Heart right ventricle (tissue), 16 donors: ENCODE results near the gene CLTRN. TPM values are rescaled to one million over a fixed set of nuclear protein-coding genes. Genes with fewer than 3 reads are reported as not detected.

ENCODE experiments used
- ATAC-seq, 8 donors: fragments of 200-7000 bp; cut with Tn5 transposase; one replicate each; pipeline ENCODE4 v1.9.1; 2020; ENCODE audit warnings: mild to moderate bottlenecking in 8 of 8, moderate library complexity in 8 of 8, moderate number of reproducible peaks in 1 of 8
- DNase-seq, 2 donors: peaks; one replicate each; pipeline ENCODE4 v3.0.0-alpha.2; 2020
- H3K27ac ChIP-seq, 10 donors: fragments of 200-600 bp; sonication (generic) in 2 of 10; one replicate each; pipeline versions ENCODE4 v1.5.0 to v1.8.0; 2020 to 2022; ENCODE audit warnings: mild to moderate bottlenecking in 3 of 10
- H3K27me3 ChIP-seq, 7 donors: fragments of 200-600 bp; one replicate each; pipeline ENCODE4 v1.8.0; 2021 to 2022; ENCODE audit warnings: mild to moderate bottlenecking in 2 of 7
- H3K36me3 ChIP-seq, 9 donors: fragments of 200-600 bp; sonication (generic) in 1 of 9; one replicate each; pipeline versions ENCODE4 v1.5.0 to v1.8.0; 2020 to 2022; ENCODE audit warnings: mild to moderate bottlenecking in 2 of 9
- H3K4me1 ChIP-seq, 9 donors: fragments of 200-600 bp; sonication (generic) in 1 of 9; one replicate each; pipeline versions ENCODE4 v1.5.0 to v1.8.0; 2020 to 2022; ENCODE audit warnings: mild to moderate bottlenecking in 4 of 9
- H3K4me3 ChIP-seq, 10 donors: fragments of 200-600 bp; sonication (generic) in 2 of 10; one replicate each; pipeline versions ENCODE4 v1.5.0 to v1.8.0; 2020 to 2022; ENCODE audit warnings: mild to moderate bottlenecking in 7 of 10, moderate library complexity in 2 of 10
- H3K9me3 ChIP-seq, 11 donors: fragments of 200-600 bp in 10 of 11; sonication (generic) in 2 of 11; one replicate each; pipeline versions ENCODE4 v1.5.0 to v1.8.0; 2013 to 2022; ENCODE audit warnings: mild to moderate bottlenecking in 2 of 11, control low read depth in 1 of 11, moderate library complexity in 1 of 11
- CTCF ChIP-seq, 9 donors: fragments of 200-600 bp; sonication (generic) in 2 of 9; IDR thresholded peaks; one replicate each; pipeline versions ENCODE4 v1.5.0 to v1.8.0; 2021 to 2022; ENCODE audit warnings: antibody characterized with exemption in 9 of 9, mild to moderate bottlenecking in 5 of 9, moderate library complexity in 1 of 9
- WGBS, 2 donors: extraction: QIAGEN DNeasy Blood & Tissue Kit; methylation state at CpG; one replicate each; pipeline ENCODE4 v1.1.7; 2013; ENCODE audit warnings: inconsistent platforms in 1 of 2; 5-methylcytosine and 5-hydroxymethylcytosine counted together
- intact Hi-C, 10 donors: fragments of 100-400 bp; cut with DNase I; formaldehyde crosslinking; loops; one replicate each; pipeline versions ENCODE4 v1.11.1 to v1.14.2; 2022
- polyA plus RNA-seq, 2 donors: library from polyadenylated mRNA; stranded (reverse); fragments of 200-250 nt; gene quantifications; one replicate each; pipeline ENCODE4 v1.2.3, GENCODE V29; 2013
- total RNA-seq, 10 donors: library from RNA; stranded (reverse); fragmentation: NEBNext Ultra II Directional in 3 of 10; extraction: Animal tissue kit (Norgen Biotek cat#: 25700) in 3 of 10; gene quantifications; one replicate each; pipeline versions ENCODE4 v1.2.1 to v1.2.4, GENCODE V29; 2021 to 2023
- donor health status: Arrhythmogenic right ventricular cardiomyopathy.
- donor health status: ischemic (EF 13 %, LVEDD 7.1; RV severe dilation, severe dysfunction).
- donor health status: healthy with polysubstance abuse.
- donor health status: DM: no; HTN: yes; CAD: no.
- donor health status: DM: no; HTN: no; CAD: no.
- donor health status: ischemic (EF 25% LVEDD 6.9; RV normal size, moderate dysfunction).
- donor health status: ischemic (EF 25% LVEDD 5.7; RV mildly dilated, moderate dysfunction).
- donor health status: healthy.
- donor health status: DM: yes; HTN: yes; CAD: no.
- donor health status: Ischemic cardiomyopathy.
- donor health status: ischemic (EF 35%, LVEDD 5.7; RV mildly dilated, moderate dysfunction).
- donor health status: nonischemic (EF 11% LVEDD 7.7; RV severe dilation, severe dysfunction).
- donor health status: DM: yes; HTN: yes; CAD: no.
- donor health status: PGD.
- donor health status: ischemic (EF 29% LVEDD 5.4; RV normal size, mild dysfunction).
- donor health status: nonischemic (EF 23%, LVEDD 6.1; RV moderate dilation, normal function).

CLTRN gene
- total and polyA plus RNA-seq, 12 donors, result 0.07 to 2.4 (median 0.86) TPM

GRCh38 chrX:15676886-15677285, 12.3 kb upstream of the CLTRN start:
- no peak for DNase-seq
- ATAC-seq, result no peak
- TF ChIP-seq CTCF (IDR thresholded peaks at IDR 0.05), result no peak
- Histone ChIP-seq H3K4me1 (peaks cover 0 to 36% (median 14%) of the 10 kb centered on the region in 9 donors), H3K9me3 (no peaks in the 10 kb centered on the region), H3K27ac (peak overlapping the region in 1 of 10 donors; percentile 98), H3K36me3 (peaks cover 0 to 21% (median 0%) of the 10 kb centered on the region in 9 donors), H3K4me3 (peak overlapping the region in 5 of 10 donors; percentile 54 to 83 (median 77)), H3K27me3 (peaks cover 0 to 14% (median 0%) of the 10 kb centered on the region in 7 donors)
- intact Hi-C loops, result loop anchor here in 1 of 10 donors (10.0 kb wide), 1 partner anchor 182 kb away; the partner anchor contains the start of gene PIR
- 81 to 85% methylated on average over 2 of the region's 2 CpGs for WGBS, 2 donors

GRCh38 chrX:15675490-15675921, 10.9 kb upstream of the CLTRN start:
- peaks cover 0 to 8% (median 0%) of the 10 kb centered on the region in 9 donors for H3K36me3 ChIP-seq
- ATAC-seq, result peak; percentile 76 to 89 (median 82)
- H3K4me3 ChIP-seq, result peak overlapping the region; percentile 54 to 84 (median 77)
- 0 to 1% methylated on average over 29 to 38 of the region's 38 CpGs for WGBS, 2 donors
- intact Hi-C loops, result loop anchor here in 1 of 10 donors (10.0 kb wide), 1 partner anchor 181 kb away; the partner anchor contains the start of gene PIR
- no peaks in the 10 kb centered on the region for H3K9me3 ChIP-seq
- H3K4me1 ChIP-seq, result peaks cover 0 to 36% (median 14%) of the 10 kb centered on the region in 9 donors
- H3K27ac ChIP-seq, result peak overlapping the region; percentile 86 to 99 (median 98)
- peaks cover 0 to 17% (median 0%) of the 10 kb centered on the region in 7 donors for H3K27me3 ChIP-seq
- peak; percentile 72 to 76 for DNase-seq
- TF ChIP-seq CTCF (IDR thresholded peaks at IDR 0.05), result no peak

- TF ChIP-seq CTCF (IDR thresholded peaks at IDR 0.05), result no peak
- peak overlapping the region; percentile 54 to 84 (median 77) for H3K4me3 ChIP-seq
- ATAC-seq, result peak; percentile 94 to 98 (median 96)
- no peaks in the 10 kb centered on the region for H3K9me3 ChIP-seq
- 0% methylated on average over 49 of the region's 49 CpGs for WGBS, 2 donors
- peaks cover 0 to 6% (median 0%) of the 10 kb centered on the region in 9 donors for H3K36me3 ChIP-seq
- DNase-seq, result peak; percentile 87 to 91
- intact Hi-C loops, result loop anchor here in 1 of 10 donors (10.0 kb wide), 1 partner anchor 180 kb away; the partner anchor contains the start of gene PIR
- H3K4me1 ChIP-seq, result peaks cover 0 to 32% (median 14%) of the 10 kb centered on the region in 9 donors
- H3K27me3 ChIP-seq, result peaks cover 0 to 19% (median 0%) of the 10 kb centered on the region in 7 donors
- H3K27ac ChIP-seq, result peak overlapping the region; percentile 86 to 99 (median 98)
Observed at GRCh38 chrX:15674841-15675489, 10.4 kb upstream of the CLTRN start.

- Histone ChIP-seq H3K9me3 (no peaks in the 10 kb centered on the region), H3K36me3 (peaks cover 0 to 5% (median 0%) of the 10 kb centered on the region in 9 donors), H3K27ac (peak overlapping the region; percentile 86 to 99 (median 98)), H3K4me1 (peaks cover 0 to 30% (median 14%) of the 10 kb centered on the region in 9 donors), H3K27me3 (peaks cover 0 to 24% (median 0%) of the 10 kb centered on the region in 7 donors), H3K4me3 (peak overlapping the region; percentile 54 to 84 (median 77))
- DNase-seq, result no peak
- TF ChIP-seq CTCF (IDR thresholded peaks at IDR 0.05), result no peak
- 0 to 2% methylated on average over 13 of the region's 13 CpGs for WGBS, 2 donors
- intact Hi-C loops, result loop anchor here in 1 of 10 donors (10.0 kb wide), 1 partner anchor 180 kb away; the partner anchor contains the start of gene PIR
- no peak for ATAC-seq
Observed at GRCh38 chrX:15674514-15674840, 9.9 kb upstream of the CLTRN start.
